DND-41 (cell line): Measurements from ENCODE around the gene APOC1.

Source experiments
- EZH2 ChIP-seq: IDR thresholded peaks from 3 replicates; pipeline ENCODE4 v1.6.1; 2012; ENCODE audit warnings: borderline replicate concordance, low read depth, mild to moderate bottlenecking, moderate library complexity, low read length, inconsistent platforms; ENCODE audit not compliant: severe bottlenecking
- TF ChIP-seq, protein P1 (sequence below): IDR thresholded peaks from 2 replicates; pipeline ENCODE4 v1.5.1; 2012; ENCODE audit warnings: borderline replicate concordance, low read length, moderate library complexity, mild to moderate bottlenecking; ENCODE audit not compliant: poor library complexity, severe bottlenecking; ENCODE audit errors: extremely low read depth

DNA sequence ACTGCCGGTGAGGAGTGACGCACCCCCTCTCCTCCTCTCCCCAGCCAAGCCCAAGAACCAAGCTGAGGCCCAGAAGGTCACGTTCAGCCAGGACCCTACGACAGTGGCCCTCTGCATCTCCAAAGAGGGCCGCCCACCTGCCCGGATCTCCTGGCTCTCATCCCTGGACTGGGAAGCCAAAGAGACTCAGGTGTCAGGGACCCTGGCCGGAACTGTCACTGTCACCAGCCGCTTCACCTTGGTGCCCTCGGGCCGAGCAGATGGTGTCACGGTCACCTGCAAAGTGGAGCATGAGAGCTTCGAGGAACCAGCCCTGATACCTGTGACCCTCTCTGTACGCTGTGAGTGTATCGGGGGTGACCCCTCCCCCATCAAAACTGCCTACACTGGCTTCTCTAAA, 42.6 kb upstream of the APOC1 start:
- no peak for TF ChIP-seq EZH2
- TF ChIP-seq, protein P1, sequence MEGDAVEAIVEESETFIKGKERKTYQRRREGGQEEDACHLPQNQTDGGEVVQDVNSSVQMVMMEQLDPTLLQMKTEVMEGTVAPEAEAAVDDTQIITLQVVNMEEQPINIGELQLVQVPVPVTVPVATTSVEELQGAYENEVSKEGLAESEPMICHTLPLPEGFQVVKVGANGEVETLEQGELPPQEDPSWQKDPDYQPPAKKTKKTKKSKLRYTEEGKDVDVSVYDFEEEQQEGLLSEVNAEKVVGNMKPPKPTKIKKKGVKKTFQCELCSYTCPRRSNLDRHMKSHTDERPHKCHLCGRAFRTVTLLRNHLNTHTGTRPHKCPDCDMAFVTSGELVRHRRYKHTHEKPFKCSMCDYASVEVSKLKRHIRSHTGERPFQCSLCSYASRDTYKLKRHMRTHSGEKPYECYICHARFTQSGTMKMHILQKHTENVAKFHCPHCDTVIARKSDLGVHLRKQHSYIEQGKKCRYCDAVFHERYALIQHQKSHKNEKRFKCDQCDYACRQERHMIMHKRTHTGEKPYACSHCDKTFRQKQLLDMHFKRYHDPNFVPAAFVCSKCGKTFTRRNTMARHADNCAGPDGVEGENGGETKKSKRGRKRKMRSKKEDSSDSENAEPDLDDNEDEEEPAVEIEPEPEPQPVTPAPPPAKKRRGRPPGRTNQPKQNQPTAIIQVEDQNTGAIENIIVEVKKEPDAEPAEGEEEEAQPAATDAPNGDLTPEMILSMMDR, result no peak
